ENCODE data around the gene MEDAG. TPM values are rescaled to one million over a fixed set of nuclear protein-coding genes. Genes with fewer than 3 reads are reported as not detected.

The MEDAG gene
- polyA plus RNA-seq, 1 of the 3 experiments (the other 2 are of a cell fraction), result not detected

- H3K4me2 ChIP-seq, result no peak overlapping the region
- no peak for DNase-seq
- no peak overlapping the region for H3K27ac ChIP-seq (ENCODE audit: low read depth in 2 of 2, low read length in 1 of 2)
- no peaks in the 10 kb centered on the region for H3K79me2 ChIP-seq (ENCODE audit: insufficient read depth)
- H2AFZ ChIP-seq (ENCODE audit: low read depth), result no peak overlapping the region
- H3K4me1 ChIP-seq (ENCODE audit: control insufficient read depth in 1 of 2, insufficient read depth in 2 of 2, low read depth in 1 of 2, low read length in 1 of 2), result no peaks in the 10 kb centered on the region
- no peaks in the 10 kb centered on the region for H3K36me3 ChIP-seq (replicated peaks in 1 of 2; ENCODE audit: control insufficient read depth in 1 of 2, insufficient read depth in 2 of 2, low read length in 1 of 2)
- POLR2A ChIA-PET, result no interaction called here
- no peaks in the 10 kb centered on the region for H3K9me3 ChIP-seq
- H3K9ac ChIP-seq, result no peak overlapping the region
- no peaks in the 10 kb centered on the region for H3K9me2 ChIP-seq
- 80% methylated on average over 3 of the region's 3 CpGs for WGBS (ENCODE audit: low lambda C conversion rate)
- TF ChIP-seq EP300 (IDR thresholded peaks at IDR 0.05; ENCODE audit: borderline replicate concordance in 1 of 2, low read depth in 1 of 2, low read length in 1 of 2) (no peak), RFX5 (IDR thresholded peaks at IDR 0.05; ENCODE audit: low read length) (no peak), RAD21 (IDR thresholded peaks at IDR 0.05; ENCODE audit: low read length) (no peak), MEF2A (IDR thresholded peaks at IDR 0.05; ENCODE audit: borderline replicate concordance, low read depth) (no peak), TEAD4 (IDR thresholded peaks at IDR 0.05; ENCODE audit: borderline replicate concordance, insufficient read depth) (no peak), ELF1 (IDR thresholded peaks at IDR 0.05) (no peak), ZBTB33 (IDR thresholded peaks at IDR 0.05; ENCODE audit: borderline replicate concordance, low read depth) (no peak), FOXM1 (IDR thresholded peaks at IDR 0.05; ENCODE audit: low read depth) (no peak)
- no peaks in the 10 kb centered on the region for H4K20me1 ChIP-seq (ENCODE audit: insufficient read depth)
- H3K27me3 ChIP-seq (ENCODE audit: insufficient read depth), result no peaks in the 10 kb centered on the region
- CTCF ChIA-PET, result interaction anchor here (0.7 to 1.2 kb wide), 2 partner anchors 18 to 24 kb away, joined by 3 to 4 read pairs; no protein-coding TSS in a partner anchor
- H3K4me3 ChIP-seq (ENCODE audit: low read depth in 2 of 2, low read length in 1 of 2), result no peak overlapping the region
- no peaks in the 10 kb centered on the region for H3F3A ChIP-seq (replicated peaks; ENCODE audit: insufficient read depth)
These were observed 16.8 kb upstream of the MEDAG start for GRCh38 chr13:30889196-30889690.

DNA sequence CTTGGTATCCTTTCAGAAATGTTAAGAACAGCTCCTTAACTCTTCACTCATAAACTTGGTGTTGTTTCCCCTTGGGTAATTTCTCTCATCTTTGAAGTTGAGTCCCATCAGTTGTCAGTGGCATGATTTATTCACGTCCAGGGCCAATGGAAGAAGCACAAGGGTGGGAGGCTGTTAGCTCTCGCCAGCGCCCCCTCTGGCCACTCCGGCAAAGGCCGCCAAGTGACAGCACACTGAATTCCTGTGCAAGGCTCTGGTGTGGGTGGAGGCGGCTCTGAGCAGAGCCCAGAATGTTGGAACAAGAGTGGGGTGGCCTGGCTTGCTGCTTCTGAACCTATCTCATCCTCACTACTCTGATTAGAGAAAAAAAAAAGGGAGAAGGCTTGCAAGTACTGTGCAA, 13.1 kb upstream of the MEDAG start:
- 74% methylated on average over 6 of the region's 6 CpGs for WGBS (ENCODE audit: low lambda C conversion rate)
- no peak overlapping the region for H3K9ac ChIP-seq
- H3K4me1 ChIP-seq (ENCODE audit: control insufficient read depth in 1 of 2, insufficient read depth in 2 of 2, low read depth in 1 of 2, low read length in 1 of 2), result peaks cover 0 to 11% of the 10 kb centered on the region in 2 experiments; a peak in 1 of 4 replicates
- no peaks in the 10 kb centered on the region for H3F3A ChIP-seq (replicated peaks; ENCODE audit: insufficient read depth)
- H3K4me3 ChIP-seq (ENCODE audit: low read depth in 2 of 2, low read length in 1 of 2), result no peak overlapping the region
- no peaks in the 10 kb centered on the region for H3K9me3 ChIP-seq
- no peaks in the 10 kb centered on the region for H3K27me3 ChIP-seq (ENCODE audit: insufficient read depth)
- no peak overlapping the region for H3K4me2 ChIP-seq
- POLR2A ChIA-PET, result no interaction called here
- CTCF ChIA-PET, result interaction anchor here (0.8 to 2.6 kb wide), 6 partner anchors 8 to 28 kb away, joined by 3 to 6 read pairs (median 4); partner anchors contain the start of gene MEDAG
- H2AFZ ChIP-seq (ENCODE audit: low read depth), result no peak overlapping the region
- no peak for TF ChIP-seq JUND (IDR thresholded peaks at IDR 0.05)
- peak; percentile 62 for TF ChIP-seq CTCF (IDR thresholded peaks at IDR 0.05)
- no peak for TF ChIP-seq ELF1 (IDR thresholded peaks at IDR 0.05)
- H4K20me1 ChIP-seq (ENCODE audit: insufficient read depth), result no peaks in the 10 kb centered on the region
- no peaks in the 10 kb centered on the region for H3K79me2 ChIP-seq (ENCODE audit: insufficient read depth)
- no peak overlapping the region for H3K27ac ChIP-seq (ENCODE audit: low read depth in 2 of 2, low read length in 1 of 2)
- H3K9me2 ChIP-seq, result no peaks in the 10 kb centered on the region
- H3K36me3 ChIP-seq (replicated peaks in 1 of 2; ENCODE audit: control insufficient read depth in 1 of 2, insufficient read depth in 2 of 2, low read length in 1 of 2), result no peaks in the 10 kb centered on the region
- DNase-seq, result no peak
